Suprapubic skin (tissue), 4 donors: Measurements from ENCODE around the gene SRPK1.

ENCODE experiments used
- EP300 ChIP-seq: sonication (generic); formaldehyde crosslinking; IDR thresholded peaks from one replicate; pipeline ENCODE4 v1.6.1; 2017; ENCODE audit warnings: antibody characterized with exemption
- POLR2A ChIP-seq, 2 donors: fragments of 450-650 bp; IDR thresholded peaks; one replicate each; pipeline ENCODE4 v1.6.1; 2017; ENCODE audit warnings: antibody characterized with exemption in 2 of 2, mild to moderate bottlenecking in 2 of 2, moderate library complexity in 2 of 2
- POLR2AphosphoS5 ChIP-seq, 3 donors: sonication (generic); formaldehyde crosslinking; IDR thresholded peaks; one replicate each; pipeline ENCODE4 v1.6.1; 2017; ENCODE audit warnings: antibody characterized with exemption in 3 of 3
- TF ChIP-seq, protein P1 (sequence below), 2 donors: fragments of 200-600 bp in 1 of 2; fragments of 450-650 bp in 1 of 2; sonication (generic) in 1 of 2; IDR thresholded peaks; one replicate each; pipeline ENCODE4 v1.5.1; 2016 to 2019; ENCODE audit warnings: antibody characterized with exemption in 2 of 2, mild to moderate bottlenecking in 1 of 2, moderate library complexity in 1 of 2

DNA sequence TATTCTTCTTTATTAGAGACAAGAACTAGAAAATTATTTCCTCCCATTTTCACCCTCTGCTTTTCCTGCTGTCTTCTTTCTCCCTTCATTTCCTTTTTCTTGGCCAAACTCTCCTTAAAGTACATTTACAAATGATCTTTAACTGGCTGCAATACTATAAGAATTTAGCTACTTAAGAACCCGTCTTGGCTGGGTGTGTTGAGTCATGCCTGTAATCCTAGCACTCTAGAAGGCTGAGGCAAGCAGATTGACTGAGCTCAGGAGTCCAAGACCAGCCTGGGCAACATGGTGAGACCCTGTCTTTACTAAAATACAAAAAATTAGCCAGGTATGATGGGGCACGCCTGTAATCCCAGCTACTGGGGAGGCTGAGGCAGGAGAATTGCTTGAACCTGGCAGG, 39.3 kb upstream of the SRPK1 start:
- TF ChIP-seq POLR2A (IDR thresholded peaks at IDR 0.05) (no peak), EP300 (no peak), POLR2AphosphoS5 (IDR thresholded peaks at IDR 0.05) (no peak)
- TF ChIP-seq, protein P1, sequence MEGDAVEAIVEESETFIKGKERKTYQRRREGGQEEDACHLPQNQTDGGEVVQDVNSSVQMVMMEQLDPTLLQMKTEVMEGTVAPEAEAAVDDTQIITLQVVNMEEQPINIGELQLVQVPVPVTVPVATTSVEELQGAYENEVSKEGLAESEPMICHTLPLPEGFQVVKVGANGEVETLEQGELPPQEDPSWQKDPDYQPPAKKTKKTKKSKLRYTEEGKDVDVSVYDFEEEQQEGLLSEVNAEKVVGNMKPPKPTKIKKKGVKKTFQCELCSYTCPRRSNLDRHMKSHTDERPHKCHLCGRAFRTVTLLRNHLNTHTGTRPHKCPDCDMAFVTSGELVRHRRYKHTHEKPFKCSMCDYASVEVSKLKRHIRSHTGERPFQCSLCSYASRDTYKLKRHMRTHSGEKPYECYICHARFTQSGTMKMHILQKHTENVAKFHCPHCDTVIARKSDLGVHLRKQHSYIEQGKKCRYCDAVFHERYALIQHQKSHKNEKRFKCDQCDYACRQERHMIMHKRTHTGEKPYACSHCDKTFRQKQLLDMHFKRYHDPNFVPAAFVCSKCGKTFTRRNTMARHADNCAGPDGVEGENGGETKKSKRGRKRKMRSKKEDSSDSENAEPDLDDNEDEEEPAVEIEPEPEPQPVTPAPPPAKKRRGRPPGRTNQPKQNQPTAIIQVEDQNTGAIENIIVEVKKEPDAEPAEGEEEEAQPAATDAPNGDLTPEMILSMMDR (IDR thresholded peaks at IDR 0.05), result no peak
